Prostate gland (tissue), 2 donors: ENCODE data around the gene MMRN1. TPM values are rescaled to one million over a fixed set of nuclear protein-coding genes. Genes with fewer than 3 reads are reported as not detected.

Experiments used
- DNase-seq: peaks from one replicate; pipeline ENCODE4 v3.0.0-alpha.2; 2019; ENCODE audit warnings: low spot score
- H3K27ac ChIP-seq, 2 donors: fragments of 200-600 bp; sonication (generic); 2 replicates each; pipeline ENCODE4 v1.5.1; 2017 to 2019
- H3K27me3 ChIP-seq: fragments of 200-600 bp; sonication (generic); replicated peaks from 2 replicates; pipeline ENCODE4 v1.5.1; 2019; ENCODE audit not compliant: insufficient read depth
- H3K36me3 ChIP-seq, 2 donors: fragments of 200-600 bp; sonication (generic); 1 replicate in 1 of 2; 2 replicates in 1 of 2; pipeline versions ENCODE4 v1.5.1 to v1.8.1; 2017 to 2019
- H3K4me1 ChIP-seq: fragments of 200-600 bp; sonication (generic); replicated peaks from 2 replicates; pipeline ENCODE4 v1.5.1; 2019
- H3K4me3 ChIP-seq, 2 donors: fragments of 200-600 bp; sonication (generic); 2 replicates each; pipeline ENCODE4 v1.5.1; 2017 to 2019
- H3K9me3 ChIP-seq: fragments of 200-600 bp; sonication (generic); 2 replicates; pipeline ENCODE4 v1.5.1; 2017
- CTCF ChIP-seq, 4 experiments: fragments of 200-600 bp in 2 of 4; fragments of 450-650 bp in 2 of 4; sonication (generic) in 2 of 4; IDR thresholded peaks; 1 replicate in 3 of 4; 2 replicates in 1 of 4; pipeline ENCODE4 v1.5.1; 2016 to 2019; ENCODE audit warnings: antibody characterized with exemption in 4 of 4, mild to moderate bottlenecking in 2 of 4, moderate library complexity in 2 of 4
- POLR2A ChIP-seq: fragments of 450-650 bp; IDR thresholded peaks from one replicate; pipeline ENCODE4 v1.6.1; 2016; ENCODE audit warnings: antibody characterized with exemption, mild to moderate bottlenecking
- POLR2AphosphoS5 ChIP-seq: sonication (generic); formaldehyde crosslinking; IDR thresholded peaks from one replicate; pipeline ENCODE4 v1.6.1; 2017; ENCODE audit warnings: antibody characterized with exemption
- WGBS: methylation state at CpG from one replicate; pipeline ENCODE4 v1.1.5; 2018; 5-methylcytosine and 5-hydroxymethylcytosine counted together
- intact Hi-C: fragments of 100-400 bp; cut with DNase I; formaldehyde crosslinking; loops from one replicate; pipeline ENCODE4 v1.14.2; 2022
- total RNA-seq, 2 donors: library from RNA; depleted of rRNA; stranded (reverse); fragments of >200 nt; gene quantifications; one replicate each; pipeline ENCODE4 v1.1.0, GENCODE V29; 2016

Gene MMRN1
- total RNA-seq, 2 donors from 2014 or later: 5.9 to 10.6 TPM

- intact Hi-C loops: no loop called here
- 93% methylated on average over 4 of the region's 4 CpGs for WGBS
Observed at GRCh38 chr4:89879215-89879614, 15.4 kb upstream of the MMRN1 start.

GRCh38 chr4:89889289-89889688 lies 5.4 kb upstream of the MMRN1 start:
- no peak overlapping the region for H3K27ac ChIP-seq
- TF ChIP-seq POLR2A (no peak), CTCF (IDR thresholded peaks at IDR 0.05) (no peak), POLR2AphosphoS5 (no peak)
- no peak for DNase-seq
- H3K4me1 ChIP-seq: no peaks in the 10 kb centered on the region
- no peak overlapping the region for H3K4me3 ChIP-seq
- H3K27me3 ChIP-seq: no peaks in the 10 kb centered on the region
- H3K36me3 ChIP-seq: no peaks in the 10 kb centered on the region
- 86% methylated on average over 9 of the region's 9 CpGs for WGBS
- intact Hi-C loops: no loop called here
- H3K9me3 ChIP-seq: no peaks in the 10 kb centered on the region

More at GRCh38 chr4:89879215-89879614, 15.4 kb upstream of the MMRN1 start:
- Histone ChIP-seq H3K4me3 (no peak overlapping the region), H3K9me3 (no peaks in the 10 kb centered on the region), H3K27me3 (no peaks in the 10 kb centered on the region), H3K27ac (no peak overlapping the region), H3K4me1 (no peaks in the 10 kb centered on the region), H3K36me3 (no peaks in the 10 kb centered on the region)
- no peak for DNase-seq
- TF ChIP-seq POLR2AphosphoS5: no peak
- no peak for TF ChIP-seq CTCF (IDR thresholded peaks at IDR 0.05)
- TF ChIP-seq POLR2A: no peak

- DNase-seq: no peak
- Histone ChIP-seq H3K9me3 (no peaks in the 10 kb centered on the region), H3K36me3 (no peaks in the 10 kb centered on the region), H3K27ac (no peak overlapping the region), H3K27me3 (no peaks in the 10 kb centered on the region), H3K4me1 (no peaks in the 10 kb centered on the region), H3K4me3 (no peak overlapping the region)
- no peak for TF ChIP-seq CTCF (IDR thresholded peaks at IDR 0.05)
- no peak for TF ChIP-seq POLR2A
- no peak for TF ChIP-seq POLR2AphosphoS5
- intact Hi-C loops: no loop called here
- 53% methylated on average over 1 of the region's 1 CpG for WGBS
Observed at GRCh38 chr4:89897867-89898266, 3.2 kb downstream of the MMRN1 start.

GRCh38 chr4:89898304-89898716 lies 3.7 kb downstream of the MMRN1 start:
- no peaks in the 10 kb centered on the region for H3K36me3 ChIP-seq
- H3K4me1 ChIP-seq: no peaks in the 10 kb centered on the region
- intact Hi-C loops: no loop called here
- no peak for DNase-seq
- TF ChIP-seq POLR2A: no peak
- no peak for TF ChIP-seq POLR2AphosphoS5
- TF ChIP-seq CTCF (IDR thresholded peaks at IDR 0.05): no peak
- no peak overlapping the region for H3K4me3 ChIP-seq
- H3K27ac ChIP-seq: no peak overlapping the region
- no peaks in the 10 kb centered on the region for H3K27me3 ChIP-seq
- no peaks in the 10 kb centered on the region for H3K9me3 ChIP-seq
- WGBS: 54% methylated on average over 5 of the region's 5 CpGs

GRCh38 chr4:89899152-89899551 lies 4.5 kb downstream of the MMRN1 start:
- DNase-seq: no peak
- no peaks in the 10 kb centered on the region for H3K27me3 ChIP-seq
- no peak overlapping the region for H3K4me3 ChIP-seq
- no peaks in the 10 kb centered on the region for H3K4me1 ChIP-seq
- TF ChIP-seq POLR2AphosphoS5 (no peak), POLR2A (no peak), CTCF (IDR thresholded peaks at IDR 0.05) (no peak)
- H3K9me3 ChIP-seq: no peaks in the 10 kb centered on the region
- intact Hi-C loops: no loop called here
- H3K36me3 ChIP-seq: no peaks in the 10 kb centered on the region
- no peak overlapping the region for H3K27ac ChIP-seq
